ENCODE data around the gene GPD1L.
"Not testable (repeated sequence)": the region's sequence is repeated elsewhere in the genome, so short reads cannot be mapped to it uniquely, and the experiment has no call there.

GPD1L gene

GRCh38 chr3:32180141-32180784 is 73.8 kb downstream of the GPD1L start:
- DNase-seq (ENCODE audit: low spot score), result no peak

GRCh38 chr3:32181365-32181764 is 74.9 kb downstream of the GPD1L start:
- DNase-seq (ENCODE audit: low spot score), result no peak

- DNase-seq (ENCODE audit: low spot score), result no peak
These were observed 75.4 kb downstream of the GPD1L start for GRCh38 chr3:32181796-32182195.

GRCh38 chr3:32184187-32184730 is 77.8 kb downstream of the GPD1L start:
- DNase-seq (ENCODE audit: low spot score), result no peak

- DNase-seq (ENCODE audit: low spot score), result no peak
These were observed 79.7 kb downstream of the GPD1L start for GRCh38 chr3:32186097-32186496.

GRCh38 chr3:32186876-32187275 is 80.5 kb downstream of the GPD1L start:
- DNase-seq (ENCODE audit: low spot score), result no peak

GRCh38 chr3:32189693-32190092 is 83.3 kb downstream of the GPD1L start:
- DNase-seq (ENCODE audit: low spot score), result no peak

- not testable (repeated sequence) for DNase-seq (ENCODE audit: low spot score)
These were observed 84.1 kb downstream of the GPD1L start for GRCh38 chr3:32190556-32190955.

GRCh38 chr3:32193101-32193500 is 86.7 kb downstream of the GPD1L start:
- no peak for DNase-seq (ENCODE audit: low spot score)

GRCh38 chr3:32194653-32195052 is 88.2 kb downstream of the GPD1L start:
- no peak for DNase-seq (ENCODE audit: low spot score)

- DNase-seq (ENCODE audit: low spot score), result no peak
These were observed 89.6 kb downstream of the GPD1L start for GRCh38 chr3:32195995-32196540.

- no peak for DNase-seq (ENCODE audit: low spot score)
These were observed 91.6 kb downstream of the GPD1L start for GRCh38 chr3:32197991-32198390.

GRCh38 chr3:32198714-32199113 is 92.3 kb downstream of the GPD1L start:
- DNase-seq (ENCODE audit: low spot score), result no peak

- peak; percentile 12 for DNase-seq (ENCODE audit: low spot score)
These were observed 94.1 kb downstream of the GPD1L start for GRCh38 chr3:32200490-32200889.

- no peak for DNase-seq (ENCODE audit: low spot score)
These were observed 94.8 kb downstream of the GPD1L start for GRCh38 chr3:32200992-32201758.

GRCh38 chr3:32202496-32202895 is 96.1 kb downstream of the GPD1L start:
- DNase-seq (ENCODE audit: low spot score), result no peak

- no peak for DNase-seq (ENCODE audit: low spot score)
These were observed 97.4 kb downstream of the GPD1L start for GRCh38 chr3:32203854-32204253.

GRCh38 chr3:32208447-32208846 is 102.0 kb downstream of the GPD1L start:
- DNase-seq (ENCODE audit: low spot score), result no peak

- no peak for DNase-seq (ENCODE audit: low spot score)
These were observed 108.8 kb downstream of the GPD1L start for GRCh38 chr3:32215185-32215584.

GRCh38 chr3:32216172-32216783 is 109.9 kb downstream of the GPD1L start:
- DNase-seq (ENCODE audit: low spot score), result no peak

GRCh38 chr3:32217339-32217738 is 110.9 kb downstream of the GPD1L start:
- DNase-seq (ENCODE audit: low spot score), result no peak
